ENCODE results near the gene ANKRD44.
A peak's percentile ranks its signal among the peaks of the same experiment; 100 is the strongest.

Gene ANKRD44

DNA sequence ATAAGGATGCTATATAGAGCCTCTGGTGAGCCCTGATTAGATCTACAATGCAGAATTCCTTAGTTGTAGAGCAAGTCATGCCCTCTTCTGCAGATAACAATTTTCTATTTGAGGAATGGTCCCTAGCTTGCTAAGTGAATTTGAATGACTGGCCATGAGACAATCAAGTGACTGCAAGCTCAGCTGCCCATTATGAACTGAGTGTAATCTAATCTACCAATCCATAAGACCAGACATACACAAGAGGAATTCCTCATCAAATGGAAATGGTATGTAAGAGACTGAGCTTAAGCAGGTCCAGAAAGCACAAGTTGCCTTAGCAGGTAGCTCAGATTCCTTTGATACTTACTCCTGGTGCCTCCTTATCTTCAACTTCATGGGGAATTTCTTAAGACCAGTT is 4.8 kb upstream of the ANKRD44 start:
- H3K27me3 ChIP-seq (ENCODE audit: control insufficient read depth, insufficient read depth, low read length) = peaks cover 37% of the 10 kb centered on the region
- no peak overlapping the region for H3K9ac ChIP-seq (ENCODE audit: low read length)
- H3K27ac ChIP-seq (ENCODE audit: low read depth, low read length) = no peak overlapping the region
- H3K36me3 ChIP-seq (ENCODE audit: control insufficient read depth, insufficient read depth, low read length) = no peaks in the 10 kb centered on the region
- H3K9me3 ChIP-seq (ENCODE audit: control insufficient read depth, insufficient read depth, low read depth, low read length) = no peaks in the 10 kb centered on the region
- H3K4me1 ChIP-seq (ENCODE audit: control insufficient read depth, insufficient read depth, low read length) = peaks cover 7% of the 10 kb centered on the region; the same call in 1 of the 2 replicates
- no peak overlapping the region for H3K4me3 ChIP-seq (ENCODE audit: low read depth, low read length)

GRCh38 chr2:197312186-197312585 is 1.6 kb upstream of the ANKRD44 start:
- Histone ChIP-seq H3K27ac (ENCODE audit: low read depth, low read length) (no peak overlapping the region), H3K9ac (ENCODE audit: low read length) (no peak overlapping the region), H3K36me3 (ENCODE audit: control insufficient read depth, insufficient read depth, low read length) (no peaks in the 10 kb centered on the region), H3K27me3 (ENCODE audit: control insufficient read depth, insufficient read depth, low read length) (peaks cover 59% of the 10 kb centered on the region), H3K9me3 (ENCODE audit: control insufficient read depth, insufficient read depth, low read depth, low read length) (no peaks in the 10 kb centered on the region), H3K4me3 (ENCODE audit: low read depth, low read length) (no peak overlapping the region), H3K4me1 (ENCODE audit: control insufficient read depth, insufficient read depth, low read length) (peaks cover 7% of the 10 kb centered on the region; the same call in 1 of the 2 replicates)

GRCh38 chr2:197311421-197312033 is 947 bp upstream of the ANKRD44 start:
- no peaks in the 10 kb centered on the region for H3K36me3 ChIP-seq (ENCODE audit: control insufficient read depth, insufficient read depth, low read length)
- peak overlapping the region; percentile 52 for H3K9ac ChIP-seq (ENCODE audit: low read length)
- H3K27ac ChIP-seq (ENCODE audit: low read depth, low read length) = no peak overlapping the region
- peaks cover 7% of the 10 kb centered on the region; the same call in 1 of the 2 replicates for H3K4me1 ChIP-seq (ENCODE audit: control insufficient read depth, insufficient read depth, low read length)
- H3K27me3 ChIP-seq (ENCODE audit: control insufficient read depth, insufficient read depth, low read length) = peaks cover 59% of the 10 kb centered on the region
- H3K4me3 ChIP-seq (ENCODE audit: low read depth, low read length) = peak overlapping the region; percentile 92
- H3K9me3 ChIP-seq (ENCODE audit: control insufficient read depth, insufficient read depth, low read depth, low read length) = no peaks in the 10 kb centered on the region

DNA sequence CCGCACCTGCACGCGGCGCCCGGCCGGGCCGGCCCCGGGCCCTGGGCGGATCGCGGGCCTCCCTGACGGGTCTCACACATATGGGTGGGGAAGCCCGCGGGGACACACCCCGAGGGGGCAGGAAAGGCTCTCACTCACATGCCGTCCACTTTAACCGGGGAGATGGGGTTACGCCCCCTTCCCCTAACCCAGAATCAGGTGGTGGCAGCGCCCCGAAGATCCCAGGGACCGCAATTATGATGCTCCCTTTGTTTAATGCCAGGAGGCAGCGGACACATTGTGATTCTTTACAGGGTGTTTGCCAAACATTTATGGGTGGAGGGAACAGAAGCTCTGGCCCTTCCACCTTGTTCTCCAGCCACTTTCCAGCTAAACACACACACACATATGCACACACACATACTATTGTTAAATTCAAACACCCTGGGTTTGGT is 424 bp upstream of the ANKRD44 start:
- Histone ChIP-seq H3K9me3 (ENCODE audit: control insufficient read depth, insufficient read depth, low read depth, low read length) (no peaks in the 10 kb centered on the region), H3K36me3 (ENCODE audit: control insufficient read depth, insufficient read depth, low read length) (no peaks in the 10 kb centered on the region), H3K4me3 (ENCODE audit: low read depth, low read length) (peak overlapping the region; percentile 92), H3K9ac (ENCODE audit: low read length) (peak overlapping the region; percentile 52), H3K27me3 (ENCODE audit: control insufficient read depth, insufficient read depth, low read length) (peaks cover 58% of the 10 kb centered on the region), H3K27ac (ENCODE audit: low read depth, low read length) (no peak overlapping the region), H3K4me1 (ENCODE audit: control insufficient read depth, insufficient read depth, low read length) (peaks cover 7% of the 10 kb centered on the region; the same call in 1 of the 2 replicates)

- Histone ChIP-seq H3K27me3 (ENCODE audit: control insufficient read depth, insufficient read depth, low read length) (peaks cover 52% of the 10 kb centered on the region), H3K9ac (ENCODE audit: low read length) (peak overlapping the region; percentile 51), H3K27ac (ENCODE audit: low read depth, low read length) (no peak overlapping the region), H3K4me3 (ENCODE audit: low read depth, low read length) (peak overlapping the region; percentile 92), H3K36me3 (ENCODE audit: control insufficient read depth, insufficient read depth, low read length) (no peaks in the 10 kb centered on the region), H3K9me3 (ENCODE audit: control insufficient read depth, insufficient read depth, low read depth, low read length) (no peaks in the 10 kb centered on the region), H3K4me1 (ENCODE audit: control insufficient read depth, insufficient read depth, low read length) (peaks cover 7% of the 10 kb centered on the region; the same call in 1 of the 2 replicates)
Observed at GRCh38 chr2:197309691-197310231, 819 bp downstream of the ANKRD44 start.

- Histone ChIP-seq H3K36me3 (ENCODE audit: control insufficient read depth, insufficient read depth, low read length) (no peaks in the 10 kb centered on the region), H3K27ac (ENCODE audit: low read depth, low read length) (no peak overlapping the region), H3K4me1 (ENCODE audit: control insufficient read depth, insufficient read depth, low read length) (peaks cover 7% of the 10 kb centered on the region; the same call in 1 of the 2 replicates), H3K4me3 (ENCODE audit: low read depth, low read length) (peak overlapping the region; percentile 92), H3K9me3 (ENCODE audit: control insufficient read depth, insufficient read depth, low read depth, low read length) (no peaks in the 10 kb centered on the region), H3K9ac (ENCODE audit: low read length) (no peak overlapping the region), H3K27me3 (ENCODE audit: control insufficient read depth, insufficient read depth, low read length) (peaks cover 52% of the 10 kb centered on the region)
Observed at GRCh38 chr2:197308996-197309690, 1.4 kb downstream of the ANKRD44 start.

DNA sequence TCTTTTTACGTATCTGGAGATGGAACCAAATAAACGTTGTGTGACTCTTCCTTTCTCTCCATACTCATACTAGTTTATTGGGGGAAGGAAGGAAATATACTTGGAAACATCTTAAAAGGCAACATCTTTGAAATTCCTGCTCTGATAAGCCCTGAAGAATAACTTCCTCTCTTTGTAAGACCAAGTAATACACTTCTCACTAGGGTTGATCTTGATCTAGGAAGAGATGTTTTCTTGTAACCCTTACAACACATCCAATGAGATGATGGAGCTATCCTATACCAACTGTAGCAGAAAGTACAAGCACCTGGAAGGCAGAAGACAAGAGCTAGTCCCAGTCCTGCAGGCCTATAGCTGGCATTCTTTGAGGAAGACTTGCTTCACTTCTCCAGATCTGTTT is 2.0 kb downstream of the ANKRD44 start:
- no peak overlapping the region for H3K9ac ChIP-seq (ENCODE audit: low read length)
- peaks cover 7% of the 10 kb centered on the region; the same call in 1 of the 2 replicates for H3K4me1 ChIP-seq (ENCODE audit: control insufficient read depth, insufficient read depth, low read length)
- peaks cover 48% of the 10 kb centered on the region for H3K27me3 ChIP-seq (ENCODE audit: control insufficient read depth, insufficient read depth, low read length)
- H3K4me3 ChIP-seq (ENCODE audit: low read depth, low read length) = no peak overlapping the region
- H3K27ac ChIP-seq (ENCODE audit: low read depth, low read length) = no peak overlapping the region
- H3K36me3 ChIP-seq (ENCODE audit: control insufficient read depth, insufficient read depth, low read length) = no peaks in the 10 kb centered on the region
- H3K9me3 ChIP-seq (ENCODE audit: control insufficient read depth, insufficient read depth, low read depth, low read length) = no peaks in the 10 kb centered on the region

DNA sequence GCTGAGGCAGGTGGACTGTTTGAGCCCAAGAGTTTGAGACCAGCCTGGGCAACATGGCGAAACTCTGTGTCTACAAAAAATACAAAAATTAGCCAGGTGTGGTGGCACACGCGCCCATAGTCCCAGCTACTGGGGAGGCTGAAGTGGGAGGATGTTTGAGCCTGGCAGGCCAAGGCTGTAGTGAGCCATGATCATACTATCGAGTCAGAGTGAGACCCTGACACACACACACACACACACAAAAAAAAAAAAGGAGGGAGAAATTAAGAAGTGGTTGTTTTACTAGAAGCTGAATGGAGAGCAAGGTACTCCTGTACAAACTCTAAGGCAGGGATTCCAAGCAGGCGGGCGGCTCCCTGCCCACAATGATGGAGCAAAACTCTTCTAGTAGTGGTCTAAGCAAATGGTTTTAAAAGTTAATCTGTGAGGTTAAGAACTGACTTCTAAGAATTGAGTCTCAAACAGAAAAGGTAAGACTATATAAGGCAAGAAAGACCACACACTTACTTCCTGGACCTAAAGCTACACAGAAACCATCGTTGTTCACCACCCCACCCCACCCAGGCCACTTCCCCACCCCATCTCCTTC is 2.6 kb downstream of the ANKRD44 start:
- Histone ChIP-seq H3K4me1 (ENCODE audit: control insufficient read depth, insufficient read depth, low read length) (peaks cover 7% of the 10 kb centered on the region; the same call in 1 of the 2 replicates), H3K36me3 (ENCODE audit: control insufficient read depth, insufficient read depth, low read length) (no peaks in the 10 kb centered on the region), H3K4me3 (ENCODE audit: low read depth, low read length) (no peak overlapping the region), H3K27ac (ENCODE audit: low read depth, low read length) (no peak overlapping the region), H3K9me3 (ENCODE audit: control insufficient read depth, insufficient read depth, low read depth, low read length) (no peaks in the 10 kb centered on the region), H3K9ac (ENCODE audit: low read length) (no peak overlapping the region), H3K27me3 (ENCODE audit: control insufficient read depth, insufficient read depth, low read length) (peaks cover 44% of the 10 kb centered on the region)

DNA sequence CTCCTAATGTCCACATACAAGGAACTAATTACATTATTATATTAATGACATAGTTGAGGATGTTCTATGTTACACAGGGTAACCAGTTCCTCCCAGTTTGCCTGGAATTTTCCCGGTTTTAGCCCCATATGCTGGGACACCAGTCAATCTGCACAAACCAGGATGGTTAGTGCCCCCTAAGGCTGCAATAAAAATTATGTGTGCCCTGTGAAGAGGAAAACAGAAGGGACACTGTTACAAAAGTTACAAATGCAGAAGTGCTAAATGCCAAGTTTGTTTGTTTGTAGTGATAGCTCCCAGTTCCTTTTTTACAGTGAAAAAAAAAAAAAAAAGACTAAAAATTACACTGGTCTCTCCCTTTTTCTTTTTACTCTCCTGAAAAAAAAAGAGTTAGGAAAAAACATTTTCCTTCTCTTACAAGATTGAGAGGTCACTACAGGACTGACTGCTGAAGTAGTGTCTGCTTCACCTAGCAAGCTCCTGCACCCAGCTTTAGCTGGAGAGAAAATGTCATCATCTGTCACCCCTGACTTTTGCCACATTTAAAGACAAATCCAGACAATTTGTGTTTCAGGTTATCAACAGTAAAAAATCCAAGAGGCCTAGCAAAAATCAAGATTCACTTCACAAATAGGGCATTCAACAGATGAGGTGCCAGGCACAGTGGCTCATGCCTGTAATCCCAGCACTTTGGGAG is 3.2 kb downstream of the ANKRD44 start:
- Histone ChIP-seq H3K36me3 (ENCODE audit: control insufficient read depth, insufficient read depth, low read length) (no peaks in the 10 kb centered on the region), H3K9me3 (ENCODE audit: control insufficient read depth, insufficient read depth, low read depth, low read length) (no peaks in the 10 kb centered on the region), H3K4me1 (ENCODE audit: control insufficient read depth, insufficient read depth, low read length) (peaks cover 7% of the 10 kb centered on the region; the same call in 1 of the 2 replicates), H3K9ac (ENCODE audit: low read length) (no peak overlapping the region), H3K27ac (ENCODE audit: low read depth, low read length) (no peak overlapping the region), H3K4me3 (ENCODE audit: low read depth, low read length) (no peak overlapping the region), H3K27me3 (ENCODE audit: control insufficient read depth, insufficient read depth, low read length) (peaks cover 38% of the 10 kb centered on the region)

DNA sequence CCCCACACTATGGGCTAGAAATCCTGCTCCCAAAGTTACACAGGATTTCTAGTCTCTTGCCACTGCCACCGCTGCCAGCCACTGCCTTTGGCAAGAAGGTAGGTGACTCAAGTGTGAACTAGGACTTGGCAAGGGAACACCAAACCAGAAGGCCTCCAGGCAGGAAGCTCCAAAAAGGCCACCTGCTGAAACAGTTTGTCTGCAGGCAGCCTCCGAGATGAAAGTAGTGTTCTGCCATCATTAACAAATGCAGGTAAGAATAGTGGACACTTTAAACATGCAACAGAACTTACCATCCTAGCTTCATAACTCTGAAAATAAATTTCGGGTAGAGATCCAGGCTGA is 3.9 kb downstream of the ANKRD44 start:
- no peak overlapping the region for H3K4me3 ChIP-seq (ENCODE audit: low read depth, low read length)
- H3K9ac ChIP-seq (ENCODE audit: low read length) = no peak overlapping the region
- no peaks in the 10 kb centered on the region for H3K9me3 ChIP-seq (ENCODE audit: control insufficient read depth, insufficient read depth, low read depth, low read length)
- no peak overlapping the region for H3K27ac ChIP-seq (ENCODE audit: low read depth, low read length)
- H3K27me3 ChIP-seq (ENCODE audit: control insufficient read depth, insufficient read depth, low read length) = peaks cover 30% of the 10 kb centered on the region
- H3K4me1 ChIP-seq (ENCODE audit: control insufficient read depth, insufficient read depth, low read length) = peaks cover 7% of the 10 kb centered on the region; the same call in 1 of the 2 replicates
- H3K36me3 ChIP-seq (ENCODE audit: control insufficient read depth, insufficient read depth, low read length) = no peaks in the 10 kb centered on the region

All from HUES6 (cell line).